HepG2 (cell line): ENCODE results near the gene CPLX1. TPM values are rescaled to one million over a fixed set of nuclear protein-coding genes. Genes with fewer than 3 reads are reported as not detected.

Experiments
- ATAC-seq: fragments of 200-7000 bp; cut with Tn5 transposase; 3 replicates; pipeline ENCODE4 v1.9.1; 2020; ENCODE audit warnings: mild to moderate bottlenecking, moderate library complexity
- BruUV-seq: library from RNA; stranded (reverse); fragments of 400-500 nt; replicated peaks from 2 replicates; lab custom pipeline; 2021; lab: Mats Ljungman, UMichigan
- CTCF ChIA-PET: fragments of 300-600 bp; formaldehyde crosslinking; extraction: SDS; loops from one replicate; lab custom pipeline; 2021; ENCODE audit warnings: low total read pairs, inconsistent platforms, low intra/inter-chr PET ratio; lab: Yijun Ruan, JAX
- POLR2A ChIA-PET: fragments of 350-600 bp; sonication (Branson Sonifier 250); formaldehyde crosslinking; loops from one replicate; lab custom pipeline; 2020; ENCODE audit warnings: antibody characterized with exemption, inconsistent platforms; lab: Yijun Ruan, JAX
- DNase-seq: peaks from one replicate; pipeline ENCODE4 v3.0.0-alpha.2; 2015; ENCODE audit warnings: low spot score
- FAIRE-seq: peaks from 3 replicates; lab custom pipeline; 2011; peaks lifted over from hg19 to GRCh38; lab: Jason Lieb, UNC
- H2AFZ ChIP-seq: one replicate; pipeline ENCODE4 v1.6.1; 2011; ENCODE audit warnings: low read length, inconsistent platforms
- H3K27ac ChIP-seq: fragments of 300-600 bp; 3 replicates; pipeline ENCODE4 v1.8.0; 2011; ENCODE audit warnings: mixed run types, mild to moderate bottlenecking, mixed read lengths, low read length, inconsistent platforms; ENCODE audit not compliant: insufficient read depth; ENCODE audit errors: extremely low read length
- H3K27me3 ChIP-seq, 2 experiments: fragments of 200-600 bp in 1 of 2; 2 replicates in 1 of 2; 3 replicates in 1 of 2; pipeline versions ENCODE4 v1.6.0 to v1.8.0; 2011; ENCODE audit warnings: low read length in 2 of 2, mild to moderate bottlenecking in 2 of 2, moderate library complexity in 2 of 2, inconsistent platforms in 1 of 2; ENCODE audit not compliant: insufficient read depth in 2 of 2, control insufficient read depth in 1 of 2
- H3K36me3 ChIP-seq, 2 experiments: fragments of 200-600 bp in 1 of 2; replicated peaks in 1 of 2; 2 replicates in 1 of 2; 3 replicates in 1 of 2; pipeline versions ENCODE4 v1.5.1 to v1.8.0; 2011; ENCODE audit warnings: low read length in 2 of 2, inconsistent platforms in 1 of 2; ENCODE audit not compliant: insufficient read depth in 2 of 2, control insufficient read depth in 1 of 2
- H3K4me1 ChIP-seq: 2 replicates; pipeline ENCODE4 v1.5.1; 2012; ENCODE audit warnings: low read length, inconsistent platforms; ENCODE audit not compliant: insufficient read depth
- H3K4me2 ChIP-seq: 2 replicates; pipeline ENCODE4 v1.6.0; 2011; ENCODE audit warnings: low read depth, low read length, inconsistent platforms
- H3K4me3 ChIP-seq, 3 experiments: fragments of 200-600 bp in 1 of 3; sonication (generic), shearing (Covaris generic) in 1 of 3; replicated peaks in 1 of 3; 2 replicates each; pipeline ENCODE4 v1.5.1; 2011 to 2016; ENCODE audit warnings: low read length in 3 of 3, inconsistent platforms in 2 of 3, low read depth in 2 of 3, mild to moderate bottlenecking in 2 of 3, control low read depth in 1 of 3, mixed read lengths in 1 of 3; ENCODE audit not compliant: insufficient read depth in 1 of 3
- H3K79me2 ChIP-seq: one replicate; pipeline ENCODE4 v1.6.1; 2011; ENCODE audit warnings: low read length, inconsistent platforms; ENCODE audit not compliant: insufficient read depth
- H3K9ac ChIP-seq: 2 replicates; pipeline ENCODE4 v1.6.0; 2011; ENCODE audit warnings: mild to moderate bottlenecking, low read depth, low read length, inconsistent platforms; ENCODE audit not compliant: insufficient read depth
- H3K9me3 ChIP-seq: 2 replicates; pipeline ENCODE4 v1.5.1; 2012; ENCODE audit warnings: mild to moderate bottlenecking, low read length
- H4K20me1 ChIP-seq: 2 replicates; pipeline ENCODE4 v1.6.0; 2011; ENCODE audit warnings: inconsistent platforms, mild to moderate bottlenecking, low read length, moderate library complexity; ENCODE audit not compliant: insufficient read depth
- ATF1 ChIP-seq: IDR thresholded peaks from 2 replicates; pipeline ENCODE4 v1.6.1; 2016; ENCODE audit warnings: mild to moderate bottlenecking, control low read depth
- NPAS2 ChIP-seq: sonication (generic); formaldehyde crosslinking; IDR thresholded peaks from 2 replicates; pipeline ENCODE4 v1.8.0; 2022; ENCODE audit warnings: mild to moderate bottlenecking, missing genetic modification reagents, borderline replicate concordance
- POGZ ChIP-seq: sonication (generic); formaldehyde crosslinking; IDR thresholded peaks from 2 replicates; pipeline ENCODE4 v1.4.0; 2020; ENCODE audit warnings: mild to moderate bottlenecking, missing genetic modification reagents
- SP4 ChIP-seq: sonication (generic); formaldehyde crosslinking; IDR thresholded peaks from 2 replicates; pipeline ENCODE4 v1.8.1; 2023; ENCODE audit warnings: mild to moderate bottlenecking, missing genetic modification reagents
- SRSF1 ChIP-seq: fragments of 200-400 bp; formaldehyde crosslinking; optimal IDR thresholded peaks from 2 replicates; pipeline ENCODE3; 2017; ENCODE audit warnings: mild to moderate bottlenecking, low read depth, low read length, moderate library complexity
- YEATS2 ChIP-seq: sonication (generic); formaldehyde crosslinking; IDR thresholded peaks from 2 replicates; pipeline ENCODE4 v1.4.0; 2020; ENCODE audit warnings: missing genetic modification reagents, borderline replicate concordance
- ZFYVE20 ChIP-seq: sonication (generic); formaldehyde crosslinking; IDR thresholded peaks from 2 replicates; pipeline ENCODE4 v1.8.0; 2023; ENCODE audit warnings: low read depth, mild to moderate bottlenecking, moderate library complexity, missing genetic modification reagents, borderline replicate concordance
- ZNF546 ChIP-seq: sonication (generic); formaldehyde crosslinking; conservative IDR thresholded peaks from 2 replicates; pipeline ENCODE4 v1.8.1; 2023; ENCODE audit warnings: mild to moderate bottlenecking, missing genetic modification reagents
- ZNF747 ChIP-seq: sonication (generic); formaldehyde crosslinking; IDR thresholded peaks from 2 replicates; pipeline ENCODE4 v1.8.1; 2023; ENCODE audit warnings: missing genetic modification reagents, mild to moderate bottlenecking, borderline replicate concordance
- ZNF773 ChIP-seq: sonication (generic); formaldehyde crosslinking; IDR thresholded peaks from 2 replicates; pipeline ENCODE4 v1.4.0; 2020; ENCODE audit warnings: missing genetic modification reagents, borderline replicate concordance
- WGBS: methylation state at CpG from one replicate; pipeline ENCODE4 v1.1.6; 2017; ENCODE audit warnings: low lambda C conversion rate; 5-methylcytosine and 5-hydroxymethylcytosine counted together
- in situ Hi-C: cut with HindIII; loops from 2 replicates; pipeline ENCODE4 v1.10.0; 2017; ENCODE audit warnings: low pct_unique_long_range_greater_than_20kb; ENCODE audit not compliant: extremely low pct_ligation_motif_present
- intact Hi-C: fragments of 100-400 bp; cut with micrococcal nuclease; formaldehyde crosslinking; loops from one replicate; pipeline ENCODE4 v1.10.0; 2022; ENCODE audit not compliant: unreplicated experiment
- polyA plus RNA-seq, 8 experiments: library from polyadenylated mRNA; depleted of rRNA in 3 of 8; stranded (reverse) in 7 of 8; unstranded in 1 of 8; fragments of >200 nt; fragmentation: Illumina TruSeq in 4 of 8; extraction: Trizol in 4 of 8; gene quantifications; 2 replicates each; pipeline versions ENCODE4 v1.2.1 to v1.2.3, GENCODE V29; 2011 to 2016; ENCODE audit warnings: low read depth in 4 of 8, missing spikeins in 1 of 8, mixed read lengths in 1 of 8; ENCODE audit not compliant: insufficient read depth in 1 of 8
- total RNA-seq, 5 experiments: library from RNA; depleted of rRNA; stranded (reverse); fragments of >200 nt; fragmentation: Illumina TruSeq; extraction: Trizol; gene quantifications; 2 replicates each; pipeline ENCODE4 v1.2.3, GENCODE V29; 2016; ENCODE audit warnings: low read depth in 1 of 5
- TF ChIP-seq, protein P1 (sequence below): sonication (generic); formaldehyde crosslinking; IDR thresholded peaks from 2 replicates; pipeline ENCODE4 v1.5.1; 2020; ENCODE audit warnings: mild to moderate bottlenecking, missing genetic modification reagents, borderline replicate concordance
- TF ChIP-seq, protein P2 (sequence below): sonication (generic); formaldehyde crosslinking; IDR thresholded peaks from 2 replicates; pipeline ENCODE4 v1.8.1; 2023; ENCODE audit warnings: mild to moderate bottlenecking, missing genetic modification reagents

The CPLX1 gene
- total and polyA plus RNA-seq, 2 of the 13 experiments (the other 11 are each of a cell fraction or from before 2014, with no cell fraction given): 0.18 TPM

DNA sequence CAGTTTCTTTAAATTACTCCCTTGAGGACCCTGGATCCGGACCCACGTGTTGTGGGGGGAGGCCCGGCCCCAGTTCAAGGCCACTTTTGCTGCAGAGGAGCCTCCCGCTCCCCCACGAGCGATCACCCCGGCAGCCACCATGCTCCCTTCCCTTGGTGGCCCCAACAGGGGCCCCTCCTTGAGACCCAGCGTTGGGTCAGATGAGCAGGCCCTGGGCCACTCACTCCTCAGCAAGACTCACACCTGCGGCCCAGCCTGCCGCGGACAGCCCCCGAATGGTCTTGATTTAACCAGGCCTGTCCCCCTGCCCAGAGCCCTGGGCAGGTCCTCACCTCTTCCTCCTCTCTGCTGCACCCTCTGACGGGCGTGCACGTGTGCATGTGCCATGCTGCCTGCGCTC is 4.3 kb downstream of the CPLX1 start:
- Histone ChIP-seq H3K27me3 (peaks cover 1 to 77% of the 10 kb centered on the region in 2 experiments), H3K4me2 (no peak overlapping the region), H3K4me3 (no peak overlapping the region), H3K9ac (no peak overlapping the region), H3K27ac (no peak overlapping the region), H3K79me2 (no peaks in the 10 kb centered on the region), H3K36me3 (no peaks in the 10 kb centered on the region), H3K9me3 (no peaks in the 10 kb centered on the region), H3K4me1 (peaks cover 5% of the 10 kb centered on the region), H2AFZ (no peak overlapping the region), H4K20me1 (peaks cover 2% of the 10 kb centered on the region; the same call in 1 of the 2 replicates)
- ChIA-PET CTCF (no interaction called here), POLR2A (no interaction called here)
- TF ChIP-seq SRSF1: no peak
- DNase-seq: no peak
- intact Hi-C loops: no loop called here
- in situ Hi-C loops: no loop called here
- no peak for ATAC-seq
- FAIRE-seq: no peak
- no TSS peak for BruUV-seq
- WGBS: 67% methylated on average over 8 of the region's 16 CpGs

DNA sequence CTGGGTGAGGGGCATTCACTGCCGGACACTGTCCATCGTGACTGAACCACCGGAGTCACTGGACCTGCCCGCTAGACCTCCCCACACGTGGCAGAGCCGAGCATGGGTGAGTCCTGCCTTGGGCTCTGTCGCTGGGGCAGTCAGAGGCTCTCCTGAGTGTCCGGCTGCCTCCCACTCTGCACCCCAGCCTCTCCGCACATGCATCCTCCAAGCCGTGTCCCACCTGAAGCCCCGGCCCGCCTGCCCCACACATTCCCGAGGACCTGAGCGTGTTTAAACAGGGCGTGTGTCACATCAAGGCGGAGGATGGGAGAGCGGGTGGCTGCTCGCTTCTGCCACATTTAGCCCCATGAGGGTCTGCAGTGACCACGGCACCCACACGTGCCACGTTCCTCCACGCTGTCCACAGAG is 4.7 kb downstream of the CPLX1 start:
- Histone ChIP-seq H3K4me2 (no peak overlapping the region), H4K20me1 (peaks cover 2% of the 10 kb centered on the region; the same call in 1 of the 2 replicates), H3K79me2 (no peaks in the 10 kb centered on the region), H3K9me3 (no peaks in the 10 kb centered on the region), H2AFZ (no peak overlapping the region), H3K27me3 (peaks cover 1 to 76% of the 10 kb centered on the region in 2 experiments; a peak in 4 of 5 replicates), H3K4me1 (peaks cover 10% of the 10 kb centered on the region), H3K4me3 (no peak overlapping the region), H3K36me3 (no peaks in the 10 kb centered on the region), H3K9ac (no peak overlapping the region), H3K27ac (no peak overlapping the region)
- in situ Hi-C loops (no loop called here), intact Hi-C loops (no loop called here)
- ChIA-PET CTCF (no interaction called here), POLR2A (no interaction called here)
- FAIRE-seq (no peak), DNase-seq (no peak), ATAC-seq (no peak)
- no TSS peak for BruUV-seq
- 49% methylated on average over 10 of the region's 22 CpGs for WGBS
- TF ChIP-seq POGZ (no peak), ZNF546 (CRISPR knock-in tag) (no peak), ZNF773 (CRISPR knock-in tag) (no peak), ATF1 (no peak), ZFYVE20 (no peak), YEATS2 (CRISPR knock-in tag) (no peak), SP4 (no peak), ZNF747 (CRISPR knock-in tag) (no peak), NPAS2 (CRISPR knock-in tag) (no peak)
- TF ChIP-seq, protein P1, sequence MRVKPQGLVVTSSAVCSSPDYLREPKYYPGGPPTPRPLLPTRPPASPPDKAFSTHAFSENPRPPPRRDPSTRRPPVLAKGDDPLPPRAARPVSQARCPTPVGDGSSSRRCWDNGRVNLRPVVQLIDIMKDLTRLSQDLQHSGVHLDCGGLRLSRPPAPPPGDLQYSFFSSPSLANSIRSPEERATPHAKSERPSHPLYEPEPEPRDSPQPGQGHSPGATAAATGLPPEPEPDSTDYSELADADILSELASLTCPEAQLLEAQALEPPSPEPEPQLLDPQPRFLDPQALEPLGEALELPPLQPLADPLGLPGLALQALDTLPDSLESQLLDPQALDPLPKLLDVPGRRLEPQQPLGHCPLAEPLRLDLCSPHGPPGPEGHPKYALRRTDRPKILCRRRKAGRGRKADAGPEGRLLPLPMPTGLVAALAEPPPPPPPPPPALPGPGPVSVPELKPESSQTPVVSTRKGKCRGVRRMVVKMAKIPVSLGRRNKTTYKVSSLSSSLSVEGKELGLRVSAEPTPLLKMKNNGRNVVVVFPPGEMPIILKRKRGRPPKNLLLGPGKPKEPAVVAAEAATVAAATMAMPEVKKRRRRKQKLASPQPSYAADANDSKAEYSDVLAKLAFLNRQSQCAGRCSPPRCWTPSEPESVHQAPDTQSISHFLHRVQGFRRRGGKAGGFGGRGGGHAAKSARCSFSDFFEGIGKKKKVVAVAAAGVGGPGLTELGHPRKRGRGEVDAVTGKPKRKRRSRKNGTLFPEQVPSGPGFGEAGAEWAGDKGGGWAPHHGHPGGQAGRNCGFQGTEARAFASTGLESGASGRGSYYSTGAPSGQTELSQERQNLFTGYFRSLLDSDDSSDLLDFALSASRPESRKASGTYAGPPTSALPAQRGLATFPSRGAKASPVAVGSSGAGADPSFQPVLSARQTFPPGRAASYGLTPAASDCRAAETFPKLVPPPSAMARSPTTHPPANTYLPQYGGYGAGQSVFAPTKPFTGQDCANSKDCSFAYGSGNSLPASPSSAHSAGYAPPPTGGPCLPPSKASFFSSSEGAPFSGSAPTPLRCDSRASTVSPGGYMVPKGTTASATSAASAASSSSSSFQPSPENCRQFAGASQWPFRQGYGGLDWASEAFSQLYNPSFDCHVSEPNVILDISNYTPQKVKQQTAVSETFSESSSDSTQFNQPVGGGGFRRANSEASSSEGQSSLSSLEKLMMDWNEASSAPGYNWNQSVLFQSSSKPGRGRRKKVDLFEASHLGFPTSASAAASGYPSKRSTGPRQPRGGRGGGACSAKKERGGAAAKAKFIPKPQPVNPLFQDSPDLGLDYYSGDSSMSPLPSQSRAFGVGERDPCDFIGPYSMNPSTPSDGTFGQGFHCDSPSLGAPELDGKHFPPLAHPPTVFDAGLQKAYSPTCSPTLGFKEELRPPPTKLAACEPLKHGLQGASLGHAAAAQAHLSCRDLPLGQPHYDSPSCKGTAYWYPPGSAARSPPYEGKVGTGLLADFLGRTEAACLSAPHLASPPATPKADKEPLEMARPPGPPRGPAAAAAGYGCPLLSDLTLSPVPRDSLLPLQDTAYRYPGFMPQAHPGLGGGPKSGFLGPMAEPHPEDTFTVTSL: no peak
- TF ChIP-seq, protein P2, sequence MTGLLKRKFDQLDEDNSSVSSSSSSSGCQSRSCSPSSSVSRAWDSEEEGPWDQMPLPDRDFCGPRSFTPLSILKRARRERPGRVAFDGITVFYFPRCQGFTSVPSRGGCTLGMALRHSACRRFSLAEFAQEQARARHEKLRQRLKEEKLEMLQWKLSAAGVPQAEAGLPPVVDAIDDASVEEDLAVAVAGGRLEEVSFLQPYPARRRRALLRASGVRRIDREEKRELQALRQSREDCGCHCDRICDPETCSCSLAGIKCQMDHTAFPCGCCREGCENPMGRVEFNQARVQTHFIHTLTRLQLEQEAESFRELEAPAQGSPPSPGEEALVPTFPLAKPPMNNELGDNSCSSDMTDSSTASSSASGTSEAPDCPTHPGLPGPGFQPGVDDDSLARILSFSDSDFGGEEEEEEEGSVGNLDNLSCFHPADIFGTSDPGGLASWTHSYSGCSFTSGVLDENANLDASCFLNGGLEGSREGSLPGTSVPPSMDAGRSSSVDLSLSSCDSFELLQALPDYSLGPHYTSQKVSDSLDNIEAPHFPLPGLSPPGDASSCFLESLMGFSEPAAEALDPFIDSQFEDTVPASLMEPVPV: no peak
